ENCODE data around the gene VAMP8. TPM values are rescaled to one million over a fixed set of nuclear protein-coding genes. Genes with fewer than 3 reads are reported as not detected.
A peak's percentile ranks its signal among the peaks of the same experiment; 100 is the strongest.

Gene VAMP8
- total RNA-seq, 4 donors from 2014 or later: 23.3 to 48.7 (median 46.1) TPM

- no peak for DNase-seq (ENCODE audit: low spot score)
- no peak for ATAC-seq (ENCODE audit: low FRiP score)
- no peak for TF ChIP-seq CTCF (IDR thresholded peaks at IDR 0.05)
These were observed 2.8 kb downstream of the VAMP8 start for GRCh38 chr2:85580206-85580605.

GRCh38 chr2:85582492-85582891, 5.1 kb downstream of the VAMP8 start:
- no peak for ATAC-seq (ENCODE audit: low FRiP score)
- no peak for TF ChIP-seq CTCF (IDR thresholded peaks at IDR 0.05)
- no peak for DNase-seq (ENCODE audit: low spot score)

GRCh38 chr2:85583667-85584353, 6.4 kb downstream of the VAMP8 start:
- ATAC-seq (ENCODE audit: low FRiP score) (no peak), DNase-seq (ENCODE audit: low spot score) (no peak)
- TF ChIP-seq CTCF (IDR thresholded peaks at IDR 0.05): no peak

GRCh38 chr2:85584354-85584856, 7.0 kb downstream of the VAMP8 start, which contains the start of gene VAMP5:
VAMP5 (plus strand) TSS chr2:85584431; CDS start chr2:85584491, 60 bp downstream.
- TF ChIP-seq CTCF (IDR thresholded peaks at IDR 0.05): no peak
- no peak for DNase-seq (ENCODE audit: low spot score)
- ATAC-seq (ENCODE audit: low FRiP score): peak; percentile 52

GRCh38 chr2:85584857-85585780, 7.7 kb downstream of the VAMP8 start:
- DNase-seq (ENCODE audit: low spot score): no peak
- peak; percentile 42 for ATAC-seq (ENCODE audit: low FRiP score)
- TF ChIP-seq CTCF (IDR thresholded peaks at IDR 0.05): no peak

GRCh38 chr2:85585781-85586105, 8.4 kb downstream of the VAMP8 start:
- ATAC-seq (ENCODE audit: low FRiP score) (peak; percentile 58), DNase-seq (ENCODE audit: low spot score) (no peak)
- no peak for TF ChIP-seq CTCF (IDR thresholded peaks at IDR 0.05)

Measured in omental fat pad (tissue), 4 donors.